ENCODE measurements around the gene HERPUD1. TPM values are rescaled to one million over a fixed set of nuclear protein-coding genes. Genes with fewer than 3 reads are reported as not detected.
A peak's percentile ranks its signal among the peaks of the same experiment; 100 is the strongest.

The HERPUD1 gene
- total RNA-seq, 1 experiment from 2014 or later, result 86.3 TPM

DNA sequence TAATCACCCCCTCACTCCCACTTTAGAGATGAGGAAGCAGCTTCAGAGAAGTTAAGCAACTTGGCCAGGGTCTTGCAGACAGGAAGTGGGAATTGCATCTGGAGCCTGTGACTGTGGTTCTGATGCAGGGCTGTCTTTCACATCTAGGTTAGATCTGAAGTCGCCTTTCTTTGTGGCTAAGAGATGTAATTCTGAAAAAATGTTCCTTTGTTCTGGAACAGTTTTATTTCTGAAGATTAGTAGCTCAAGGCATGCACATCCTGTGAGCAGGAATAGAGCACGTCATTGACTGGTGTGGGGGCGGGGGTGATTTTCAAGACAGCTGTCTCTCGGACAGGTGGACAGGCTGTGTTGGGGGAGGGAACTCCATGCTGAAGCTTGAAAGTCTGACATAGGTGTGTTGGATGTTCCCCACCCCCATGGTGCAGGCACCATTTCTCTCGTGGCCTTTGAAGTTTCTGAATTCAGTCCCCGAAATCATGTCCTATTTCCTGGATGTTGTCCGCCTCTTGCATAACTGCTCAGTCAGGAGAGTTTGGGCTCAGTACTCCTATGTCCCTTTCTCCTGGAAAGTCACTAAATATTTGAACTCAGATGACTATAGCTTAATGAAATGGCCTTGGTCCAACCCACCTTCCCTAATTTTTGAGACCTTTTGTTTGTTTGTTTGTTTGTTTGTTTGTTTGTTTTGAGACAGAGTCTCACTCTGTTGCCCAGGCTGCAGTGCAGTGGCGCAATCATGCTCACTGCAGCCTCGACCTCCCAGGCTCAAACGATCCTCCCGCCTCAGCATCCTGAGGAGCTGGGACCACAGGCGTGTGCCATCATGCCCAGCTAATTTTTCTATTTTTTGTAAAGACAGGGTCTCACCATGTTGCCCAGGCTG, 21.0 kb upstream of the HERPUD1 start:
- DNase-seq (ENCODE audit: low spot score), result peak; percentile 67

GRCh38 chr16:56911771-56912571, 20.0 kb upstream of the HERPUD1 start:
- DNase-seq (ENCODE audit: low spot score), result no peak

DNA sequence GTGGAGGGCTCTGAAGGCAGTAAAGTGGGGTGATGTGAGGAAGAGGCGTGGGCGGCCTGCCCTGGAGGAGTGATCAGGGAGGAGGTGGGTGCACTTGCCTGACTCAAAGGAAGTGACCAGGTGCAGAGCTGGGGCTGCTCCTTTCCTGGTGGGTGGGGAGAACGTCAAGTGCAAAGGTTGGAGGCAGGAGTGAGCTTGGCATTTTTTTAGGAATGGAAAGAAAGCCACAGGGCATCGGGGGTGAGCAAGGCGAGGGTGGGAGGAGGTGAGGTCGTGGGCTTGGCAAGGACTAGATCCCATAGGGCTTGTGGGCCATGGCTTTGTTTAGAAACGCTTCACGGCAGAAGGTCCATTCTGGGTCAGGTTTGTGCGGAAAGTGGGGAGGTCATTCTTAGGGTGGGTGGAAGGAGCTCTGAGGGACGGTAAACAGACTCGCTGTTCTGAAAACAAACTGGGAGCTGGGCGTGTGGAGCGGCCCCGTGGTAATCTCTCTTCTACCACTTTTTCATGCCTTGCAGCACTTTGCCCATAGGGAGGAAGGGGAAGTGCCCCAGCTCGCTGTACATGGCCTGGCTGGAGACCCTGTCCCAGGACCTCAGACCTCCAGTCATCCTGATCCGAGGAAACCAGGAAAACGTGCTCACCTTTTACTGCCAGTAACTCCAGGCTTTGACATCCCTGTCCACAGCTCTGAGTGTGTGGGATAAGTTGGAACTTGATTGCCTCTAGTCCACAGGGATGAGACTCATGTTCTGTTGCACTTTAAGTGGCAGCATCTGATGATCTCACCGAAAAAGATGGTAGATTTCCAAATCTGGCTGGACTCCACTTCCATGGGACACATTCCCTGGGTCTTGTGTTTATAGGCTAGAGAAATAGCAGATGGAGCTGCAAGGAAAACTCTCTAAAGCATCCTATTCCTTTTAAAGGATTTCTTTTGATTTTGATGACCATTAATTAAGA, 18.9 kb upstream of the HERPUD1 start:
- DNase-seq (ENCODE audit: low spot score), result no peak

GRCh38 chr16:56914896-56915295, 17.0 kb upstream of the HERPUD1 start:
- DNase-seq (ENCODE audit: low spot score), result no peak

DNA sequence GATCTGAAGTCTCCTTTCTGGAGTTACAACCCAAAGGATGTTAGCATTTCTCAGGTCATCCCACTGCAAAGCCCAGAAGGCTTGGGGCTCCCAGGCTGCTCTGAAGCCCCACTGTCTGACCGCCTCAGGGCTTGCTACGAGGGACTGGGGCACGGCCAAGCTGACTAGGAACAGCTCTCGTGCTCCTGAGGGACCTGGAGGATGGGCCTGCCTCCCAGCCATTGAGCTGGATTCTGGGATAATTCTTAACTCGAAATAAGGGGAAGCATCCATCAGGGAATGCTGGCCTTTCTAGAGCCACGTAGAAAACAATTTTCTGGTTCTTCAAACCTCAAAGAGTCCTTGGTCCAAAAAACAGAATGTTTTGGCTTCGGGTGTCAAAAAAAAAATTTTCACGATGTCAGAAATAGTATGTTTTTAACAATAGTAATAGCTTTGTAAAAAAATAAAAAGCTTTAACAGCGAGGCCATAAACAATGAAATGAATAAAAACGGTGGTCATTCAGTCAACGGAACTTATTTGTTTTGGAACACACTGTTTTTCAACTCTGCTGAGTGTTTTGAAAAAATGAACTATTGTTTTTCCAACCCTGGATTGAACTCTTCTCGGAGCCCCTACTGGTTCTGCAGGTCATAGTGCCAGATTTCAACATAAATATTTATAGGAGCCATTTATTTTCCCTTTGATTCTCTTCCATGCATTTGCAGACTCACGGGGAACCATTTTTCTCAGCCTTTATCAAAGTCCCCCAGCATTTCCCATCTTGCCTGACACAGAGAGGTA, 16.4 kb upstream of the HERPUD1 start:
- DNase-seq (ENCODE audit: low spot score), result no peak

GRCh38 chr16:56916571-56917403, 15.2 kb upstream of the HERPUD1 start:
- DNase-seq (ENCODE audit: low spot score), result no peak

DNA sequence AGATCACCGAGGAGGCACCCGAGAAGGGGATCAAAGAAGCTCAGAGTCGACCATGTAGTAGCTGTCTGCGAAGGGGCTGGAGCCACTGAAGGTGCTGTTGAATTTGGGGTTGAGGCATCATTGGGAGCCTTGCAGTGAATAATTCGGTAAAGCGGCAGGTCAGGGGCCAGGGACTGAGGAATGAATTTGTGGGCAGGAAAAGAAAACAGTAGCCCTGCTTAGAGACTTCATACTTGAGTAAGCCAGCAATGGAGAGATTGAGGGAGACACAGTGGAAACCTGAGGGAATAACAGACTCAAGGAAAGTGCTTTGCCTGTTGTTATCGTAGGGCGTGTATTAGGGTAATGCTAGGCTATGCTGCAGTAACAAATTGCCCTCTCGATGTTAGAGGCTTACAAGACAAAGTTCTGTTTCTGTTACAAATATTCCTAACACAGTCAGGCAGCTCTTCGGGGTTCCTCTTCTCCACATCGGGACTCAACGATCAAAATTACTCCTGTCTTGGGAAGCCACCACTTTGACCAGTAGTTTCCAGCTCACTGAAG, 13.4 kb upstream of the HERPUD1 start:
- DNase-seq (ENCODE audit: low spot score), result no peak

GRCh38 chr16:56919099-56919800, 12.7 kb upstream of the HERPUD1 start:
- DNase-seq (ENCODE audit: low spot score), result no peak

DNA sequence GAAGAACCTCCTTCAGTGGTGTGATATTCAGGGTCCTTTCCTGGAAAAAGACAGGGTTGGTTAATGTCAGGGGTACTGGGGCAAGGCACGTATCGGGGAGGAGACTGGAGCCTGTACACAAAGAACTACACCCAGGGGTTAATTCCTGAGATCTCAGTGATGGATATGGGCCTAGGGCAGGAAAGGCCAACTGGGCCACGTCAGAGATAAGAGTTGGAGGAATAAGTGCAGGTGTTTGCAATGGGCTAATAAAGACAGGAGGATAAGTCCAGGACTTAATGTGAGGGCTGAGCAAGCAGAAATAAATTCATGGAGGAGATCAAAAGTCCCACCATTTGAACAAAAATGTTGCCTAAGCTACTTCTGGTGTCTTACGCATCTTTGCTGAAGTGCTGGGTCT, 10.4 kb upstream of the HERPUD1 start:
- no peak for DNase-seq (ENCODE audit: low spot score)

GRCh38 chr16:56923481-56924091, 8.4 kb upstream of the HERPUD1 start:
- DNase-seq (ENCODE audit: low spot score), result no peak

- no peak for DNase-seq (ENCODE audit: low spot score)
These were observed 4.5 kb upstream of the HERPUD1 start for GRCh38 chr16:56927471-56927870.

GRCh38 chr16:56929639-56930038, 2.3 kb upstream of the HERPUD1 start:
- no peak for DNase-seq (ENCODE audit: low spot score)

- DNase-seq (ENCODE audit: low spot score), result no peak
These were observed 1.3 kb upstream of the HERPUD1 start for GRCh38 chr16:56930486-56931270.

GRCh38 chr16:56931271-56931891, 561 bp upstream of the HERPUD1 start:
- DNase-seq (ENCODE audit: low spot score), result no peak

- peak; percentile 83 for DNase-seq (ENCODE audit: low spot score)
These were observed 1.0 kb downstream of the HERPUD1 start for GRCh38 chr16:56932721-56933619.
